Measurements from ENCODE around the gene CCDC86. TPM values are rescaled to one million over a fixed set of nuclear protein-coding genes. Genes with fewer than 3 reads are reported as not detected.

Gene CCDC86
- total RNA-seq, 2 experiments from 2014 or later: 15.3 to 16.5 TPM

DNA sequence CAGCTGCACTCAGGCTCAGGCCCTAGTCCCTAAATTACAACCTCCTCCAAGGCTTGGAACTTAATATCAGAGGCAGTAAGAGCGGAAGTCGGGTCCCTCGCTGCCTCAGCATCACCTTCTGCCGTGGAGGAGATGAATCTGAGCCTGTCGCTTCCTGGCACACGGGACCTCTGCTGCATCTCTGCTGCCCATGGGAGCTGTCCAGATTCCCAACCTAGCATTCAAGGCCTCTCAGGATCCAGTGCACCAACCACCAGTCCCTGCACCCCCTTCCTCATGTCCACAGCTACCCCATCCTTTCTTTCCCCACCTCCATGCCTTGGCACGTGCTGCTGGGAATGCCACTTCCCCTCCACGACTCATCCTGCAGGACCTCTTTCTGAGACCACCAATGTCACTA, 16.3 kb downstream of the CCDC86 start:
- Mint-ChIP-seq H3K27me3 (no peaks in the 10 kb centered on the region), H3K9me3 (no peaks in the 10 kb centered on the region), H3K4me1 (peaks cover 32% of the 10 kb centered on the region), H3K4me3 (no peak overlapping the region), H3K27ac (peak overlapping the region; percentile 33), H3K36me3 (ENCODE audit: low read depth) (no peaks in the 10 kb centered on the region)
- ChIA-PET CTCF (interaction anchor here (1.0 to 1.8 kb wide), 4 partner anchors 26 to 41 kb away, joined by 3 to 8 read pairs (median 4); no protein-coding TSS in a partner anchor), POLR2A (interaction anchor here (1.8 kb wide), 1 partner anchor 504 kb away, joined by 4 read pairs; the partner anchor contains the start of genes CYB561A3 and TMEM138)
- DNase-seq: no peak

DNA sequence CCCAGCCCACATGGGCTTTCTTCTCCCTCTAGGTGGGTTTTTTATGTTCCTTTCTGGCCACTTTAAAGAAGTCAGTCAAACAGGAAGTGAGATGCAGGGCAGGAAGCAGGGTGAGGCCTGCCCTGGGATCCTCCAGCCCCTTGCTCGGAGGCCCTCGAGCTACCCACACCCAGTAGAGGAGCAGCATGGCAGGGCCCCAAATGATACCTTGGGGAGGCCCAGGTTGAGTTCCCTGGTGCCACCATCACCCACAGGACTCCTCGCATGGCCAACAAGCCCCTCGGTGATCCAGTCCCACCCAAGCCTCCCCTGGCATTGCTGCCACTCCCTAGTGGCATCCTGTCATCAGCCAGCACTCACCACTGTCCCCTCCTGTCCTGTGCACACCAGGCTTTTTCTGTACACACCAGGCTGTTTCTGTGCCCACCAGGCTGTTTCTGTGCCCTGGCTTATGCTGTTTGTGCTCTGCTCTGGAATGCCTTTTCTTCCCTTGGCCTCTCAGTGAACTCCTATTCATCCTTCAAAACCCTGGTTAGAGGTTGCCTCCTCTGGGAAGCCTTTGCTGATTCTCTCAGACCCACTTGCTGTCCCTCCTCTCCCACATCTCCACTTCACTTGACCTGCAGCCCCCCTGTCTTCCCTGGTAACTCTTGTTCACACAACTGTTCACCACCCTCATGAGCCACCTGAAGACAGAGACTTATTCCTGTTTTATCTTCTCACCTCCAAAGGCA, 17.0 kb downstream of the CCDC86 start:
- Mint-ChIP-seq H3K9me3 (no peaks in the 10 kb centered on the region), H3K36me3 (ENCODE audit: low read depth) (no peaks in the 10 kb centered on the region), H3K4me3 (no peak overlapping the region), H3K27ac (peak overlapping the region; percentile 40), H3K4me1 (peaks cover 34% of the 10 kb centered on the region), H3K27me3 (peaks cover 3% of the 10 kb centered on the region)
- no peak for DNase-seq
- CTCF ChIA-PET: interaction anchor here (1.0 to 1.8 kb wide), 3 partner anchors 27 to 40 kb away, joined by 3 to 8 read pairs (median 4); no protein-coding TSS in a partner anchor
- POLR2A ChIA-PET: interaction anchor here (1.8 kb wide), 1 partner anchor 503 kb away, joined by 4 read pairs; the partner anchor contains the start of genes CYB561A3 and TMEM138

DNA sequence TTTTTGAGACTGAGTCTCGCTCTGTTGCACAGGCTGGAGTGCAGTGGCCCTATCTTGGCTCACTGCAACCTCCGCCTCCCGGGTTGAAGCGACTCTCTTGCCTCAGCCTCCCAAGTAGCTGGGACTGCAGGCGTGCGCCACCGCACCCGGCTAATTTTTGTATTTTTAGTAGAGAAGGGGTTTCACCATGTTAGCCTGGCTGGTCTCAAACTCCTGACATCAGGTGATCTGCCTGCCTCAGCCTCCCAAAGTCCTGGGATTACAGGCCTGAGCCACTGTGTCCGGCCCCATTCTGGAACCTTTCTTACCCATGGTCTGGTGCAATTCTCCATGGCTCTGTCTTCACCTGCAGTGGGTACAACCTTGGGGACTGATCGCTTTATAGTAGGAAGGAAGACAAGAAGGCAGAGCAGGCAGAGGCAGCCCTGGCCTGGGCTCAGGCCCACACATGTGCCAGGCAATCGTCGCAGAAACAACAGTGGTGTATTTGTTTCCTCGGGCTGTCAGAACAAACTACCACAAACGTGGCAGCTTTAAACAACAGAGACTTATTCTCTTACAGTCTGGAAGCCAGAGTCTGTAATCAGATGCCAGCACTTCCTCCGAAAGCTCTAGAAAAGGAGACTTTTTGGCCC, 17.8 kb downstream of the CCDC86 start:
- DNase-seq: no peak
- CTCF ChIA-PET: interaction anchor here (1.1 kb wide), 1 partner anchor 29 kb away, joined by 3 read pairs; no protein-coding TSS in a partner anchor
- Mint-ChIP-seq H3K27ac (no peak overlapping the region), H3K4me1 (peaks cover 41% of the 10 kb centered on the region), H3K36me3 (ENCODE audit: low read depth) (no peaks in the 10 kb centered on the region), H3K9me3 (no peaks in the 10 kb centered on the region), H3K4me3 (no peak overlapping the region), H3K27me3 (peaks cover 6% of the 10 kb centered on the region)
- POLR2A ChIA-PET: no interaction called here

GRCh38 chr11:60860943-60861342, 19.0 kb downstream of the CCDC86 start:
- ChIA-PET CTCF (interaction anchor here (0.6 to 1.1 kb wide), 3 partner anchors 10 to 30 kb away, joined by 3 read pairs; no protein-coding TSS in a partner anchor), POLR2A (no interaction called here)
- no peak for DNase-seq
- Mint-ChIP-seq H3K27ac (no peak overlapping the region), H3K4me3 (no peak overlapping the region), H3K36me3 (ENCODE audit: low read depth) (no peaks in the 10 kb centered on the region), H3K4me1 (peaks cover 45% of the 10 kb centered on the region), H3K9me3 (no peaks in the 10 kb centered on the region), H3K27me3 (peaks cover 6% of the 10 kb centered on the region)

GRCh38 chr11:60862171-60862570, 20.3 kb downstream of the CCDC86 start:
- no peaks in the 10 kb centered on the region for H3K9me3 Mint-ChIP-seq
- no peaks in the 10 kb centered on the region for H3K36me3 Mint-ChIP-seq (ENCODE audit: low read depth)
- H3K4me3 Mint-ChIP-seq: no peak overlapping the region
- no peak for DNase-seq
- POLR2A ChIA-PET: no interaction called here
- H3K4me1 Mint-ChIP-seq: peaks cover 47% of the 10 kb centered on the region
- H3K27ac Mint-ChIP-seq: no peak overlapping the region
- peaks cover 6% of the 10 kb centered on the region for H3K27me3 Mint-ChIP-seq
- CTCF ChIA-PET: interaction anchor here (1.4 kb wide), 1 partner anchor 25 kb away, joined by 5 read pairs; no protein-coding TSS in a partner anchor

- ChIA-PET CTCF (interaction anchor here (1.4 to 3.0 kb wide), 2 partner anchors 24 kb away, joined by 5 to 15 read pairs; no protein-coding TSS in a partner anchor), POLR2A (no interaction called here)
- Mint-ChIP-seq H3K27me3 (peaks cover 6% of the 10 kb centered on the region), H3K27ac (no peak overlapping the region), H3K9me3 (no peaks in the 10 kb centered on the region), H3K4me3 (no peak overlapping the region), H3K4me1 (peaks cover 41% of the 10 kb centered on the region), H3K36me3 (ENCODE audit: low read depth) (no peaks in the 10 kb centered on the region)
- no peak for DNase-seq
These were observed 21.9 kb downstream of the CCDC86 start for GRCh38 chr11:60863550-60864521.

- ChIA-PET CTCF (interaction anchor here (0.7 to 3.0 kb wide), 3 partner anchors 23 to 103 kb away, joined by 3 to 15 read pairs (median 3); no protein-coding TSS in a partner anchor), POLR2A (no interaction called here)
- H3K4me1 Mint-ChIP-seq: peaks cover 42% of the 10 kb centered on the region
- H3K4me3 Mint-ChIP-seq: no peak overlapping the region
- H3K9me3 Mint-ChIP-seq: no peaks in the 10 kb centered on the region
- H3K36me3 Mint-ChIP-seq (ENCODE audit: low read depth): no peaks in the 10 kb centered on the region
- peaks cover 6% of the 10 kb centered on the region for H3K27me3 Mint-ChIP-seq
- peak overlapping the region; percentile 47 for H3K27ac Mint-ChIP-seq
- DNase-seq: no peak
These were observed 23.1 kb downstream of the CCDC86 start for GRCh38 chr11:60864856-60865513.

DNA sequence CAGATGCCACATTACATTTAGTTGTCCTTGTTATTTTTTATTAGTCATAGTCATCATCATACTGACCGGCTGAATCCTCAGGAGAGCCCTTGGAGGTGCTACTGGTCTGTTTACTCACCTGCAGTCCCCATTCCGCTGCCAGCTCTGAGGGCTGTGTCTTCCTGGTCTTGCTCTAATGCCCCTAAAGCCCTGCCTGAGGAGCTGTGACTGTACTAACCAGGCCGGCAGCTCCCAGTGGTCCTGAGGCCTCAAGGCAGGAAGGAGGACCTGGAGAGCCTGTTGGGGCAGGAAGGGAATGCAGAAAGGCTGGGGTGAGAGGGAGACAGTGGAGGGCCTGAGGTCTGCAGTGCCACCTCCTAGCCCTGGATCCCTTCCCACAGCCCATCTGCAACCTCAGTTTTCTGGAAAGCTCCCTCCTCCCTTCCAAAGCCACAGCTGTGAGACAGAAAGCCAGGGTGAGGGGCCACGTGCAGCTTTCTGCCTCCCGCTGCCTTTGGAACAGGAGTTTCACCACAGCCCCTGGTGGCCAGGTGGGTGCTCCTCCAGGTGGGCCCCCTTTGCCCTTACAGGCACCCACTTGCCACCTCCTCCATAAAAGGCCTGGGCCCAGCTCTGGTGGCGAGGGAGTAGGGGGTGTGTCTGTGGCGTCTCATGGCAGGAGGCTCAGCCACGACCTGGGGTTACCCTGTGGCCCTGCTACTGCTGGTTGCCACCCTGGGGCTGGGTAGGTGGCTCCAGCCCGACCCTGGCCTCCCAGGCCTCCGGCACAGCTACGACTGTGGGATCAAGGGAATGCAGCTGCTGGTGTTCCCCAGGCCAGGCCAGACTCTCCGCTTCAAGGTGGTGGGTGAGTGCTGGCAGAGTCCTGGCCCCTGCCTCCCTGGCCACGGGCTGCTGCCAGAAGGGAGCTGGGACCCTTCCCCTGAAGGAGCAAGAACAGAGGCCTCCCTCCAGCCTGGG, 25.3 kb downstream of the CCDC86 start, which contains the start of gene ZP1:
Gene ZP1 (plus strand): TSS at position 632 of the 960 bp plus-strand sequence. CDS start 20 bp downstream, at position 652.
- no peak for DNase-seq
- POLR2A ChIA-PET: interaction anchor here (1.5 to 1.6 kb wide), 2 partner anchors 20 to 30 kb away, joined by 5 to 9 read pairs; no protein-coding TSS in a partner anchor
- H3K36me3 Mint-ChIP-seq (ENCODE audit: low read depth): no peaks in the 10 kb centered on the region
- no peak within 1 kb of the TSS for H3K4me3 Mint-ChIP-seq
- CTCF ChIA-PET: interaction anchor here (1.4 to 2.4 kb wide), 3 partner anchors 20 to 36 kb away, joined by 4 to 15 read pairs (median 6); no protein-coding TSS in a partner anchor
- no peaks in the 10 kb centered on the region for H3K9me3 Mint-ChIP-seq
- H3K27me3 Mint-ChIP-seq: peaks cover 6% of the 10 kb centered on the region
- H3K4me1 Mint-ChIP-seq: peaks cover 62% of the 10 kb centered on the region
- peak within 1 kb of the TSS; percentile 51 for H3K27ac Mint-ChIP-seq

GRCh38 chr11:60867871-60868681, 26.2 kb downstream of the CCDC86 start:
- no peak for DNase-seq
- H3K27ac Mint-ChIP-seq: peak overlapping the region; percentile 51
- POLR2A ChIA-PET: interaction anchor here (1.5 to 1.6 kb wide), 2 partner anchors 19 to 31 kb away, joined by 5 to 9 read pairs; no protein-coding TSS in a partner anchor
- H3K36me3 Mint-ChIP-seq (ENCODE audit: low read depth): no peaks in the 10 kb centered on the region
- no peaks in the 10 kb centered on the region for H3K9me3 Mint-ChIP-seq
- H3K4me1 Mint-ChIP-seq: peaks cover 69% of the 10 kb centered on the region
- CTCF ChIA-PET: interaction anchor here (1.4 to 4.7 kb wide), 3 partner anchors 19 to 37 kb away, joined by 4 to 25 read pairs (median 15); no protein-coding TSS in a partner anchor
- no peak overlapping the region for H3K4me3 Mint-ChIP-seq
- peaks cover 6% of the 10 kb centered on the region for H3K27me3 Mint-ChIP-seq

DNA sequence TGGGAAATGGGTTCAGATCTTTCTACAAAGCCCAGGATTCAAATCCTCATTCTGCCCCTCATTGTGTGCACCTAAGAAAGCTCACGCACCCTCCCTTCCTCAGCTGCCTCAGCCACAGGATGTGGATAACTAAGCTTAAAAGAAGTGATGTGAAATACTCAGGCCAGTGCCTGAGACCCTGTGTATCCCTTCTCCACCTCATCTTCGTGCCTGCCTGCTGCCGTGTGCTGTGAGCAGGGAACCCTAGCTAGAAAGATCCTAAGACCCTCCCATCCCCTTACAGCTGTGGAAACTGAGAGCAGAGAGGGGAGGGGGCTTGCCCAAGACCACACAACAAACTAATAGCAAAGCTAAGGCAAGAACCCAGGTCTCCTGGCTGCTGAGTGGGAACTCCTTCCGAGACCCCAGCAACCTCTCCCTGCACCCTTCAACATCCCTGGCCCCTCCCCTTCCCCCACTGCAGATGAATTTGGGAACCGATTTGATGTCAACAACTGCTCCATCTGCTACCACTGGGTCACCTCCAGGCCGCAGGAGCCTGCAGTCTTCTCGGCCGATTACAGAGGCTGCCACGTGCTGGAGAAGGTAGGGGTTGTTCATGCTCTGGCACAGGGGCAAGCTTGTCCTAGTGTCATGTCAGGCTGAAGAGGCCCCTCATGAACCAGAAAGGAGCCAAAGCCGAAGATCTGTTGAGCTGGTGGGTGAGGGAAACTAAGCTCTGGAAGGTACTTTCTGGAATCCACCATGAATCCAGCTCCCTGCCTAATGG, 27.0 kb downstream of the CCDC86 start:
- ChIA-PET POLR2A (interaction anchor here (1.5 to 1.6 kb wide), 2 partner anchors 19 to 32 kb away, joined by 5 to 9 read pairs; no protein-coding TSS in a partner anchor), CTCF (interaction anchor here (1.1 to 4.7 kb wide), 5 partner anchors 9 to 38 kb away, joined by 3 to 25 read pairs (median 4); no protein-coding TSS in a partner anchor)
- no peak for DNase-seq
- Mint-ChIP-seq H3K9me3 (no peaks in the 10 kb centered on the region), H3K4me3 (no peak overlapping the region), H3K4me1 (peaks cover 75% of the 10 kb centered on the region), H3K27ac (peak overlapping the region; percentile 51), H3K36me3 (ENCODE audit: low read depth) (no peaks in the 10 kb centered on the region), H3K27me3 (peaks cover 3% of the 10 kb centered on the region)

Measured in activated CD4-positive, alpha-beta memory T cell treated with anti-CD3 and anti-CD28 coated beads, Interleukin-2, amount 10 ng/mL, durations not matched to agents 7 days and 5 days (primary cell).